CD4-positive, alpha-beta T cell treated with Interleukin-6 at 100 ng/mL for 8 hours (primary cell): Measurements from ENCODE around the gene TULP4.
"Not testable (repeated sequence)": the region's sequence is repeated elsewhere in the genome, so short reads cannot be mapped to it uniquely, and the experiment has no call there.

Experiments used
- DNase-seq: peaks from one replicate; pipeline ENCODE4 v3.0.0-alpha.2; 2020; ENCODE audit warnings: mixed read lengths, low spot score

TULP4 gene

GRCh38 chr6:158391276-158391675 lies 79.0 kb downstream of the TULP4 start:
- DNase-seq = no peak

DNA sequence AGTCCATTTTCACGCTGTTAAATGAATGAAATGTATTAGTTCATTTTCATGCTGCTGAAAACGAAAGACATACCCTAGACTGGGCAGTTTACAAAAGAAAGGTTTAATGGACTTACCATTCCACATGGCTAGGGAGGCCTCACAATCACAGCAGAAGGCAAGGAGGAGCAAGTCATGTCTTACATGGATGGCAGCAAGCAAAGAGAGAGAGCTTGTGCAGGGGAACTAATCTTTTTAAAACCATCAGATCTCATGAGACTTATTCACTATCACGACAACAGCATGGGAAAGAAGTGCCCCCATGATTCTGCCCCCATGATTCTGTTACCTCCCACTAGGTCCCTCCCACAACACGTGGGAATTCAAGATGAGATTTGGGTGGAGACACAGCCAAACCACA lies 79.7 kb downstream of the TULP4 start:
- DNase-seq = not testable (repeated sequence)

DNA sequence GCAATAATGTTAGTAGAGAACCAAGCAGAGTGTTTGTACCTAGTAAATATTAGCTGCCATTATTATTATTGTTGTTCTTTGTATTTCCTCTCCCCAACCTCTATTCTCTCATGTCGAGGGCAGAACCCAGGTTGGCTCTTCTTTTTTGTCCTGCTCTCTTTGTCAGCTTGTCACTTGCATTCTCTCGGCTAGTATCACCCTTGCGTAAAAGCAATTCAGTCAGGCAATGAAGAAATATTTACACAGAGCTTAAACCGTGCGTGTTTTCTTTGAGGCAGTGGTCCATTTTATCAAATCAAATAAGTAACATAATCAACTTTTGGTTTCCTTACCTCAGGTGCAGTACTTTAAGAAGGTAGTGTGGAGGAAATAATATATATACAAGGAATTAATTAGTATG lies 83.9 kb downstream of the TULP4 start:
- DNase-seq = no peak

GRCh38 chr6:158397578-158397977 lies 85.3 kb downstream of the TULP4 start:
- no peak for DNase-seq

GRCh38 chr6:158398252-158399024 lies 86.2 kb downstream of the TULP4 start:
- DNase-seq = no peak

- no peak for DNase-seq
These were observed 86.9 kb downstream of the TULP4 start for GRCh38 chr6:158399040-158399700.

- DNase-seq = no peak
These were observed 89.9 kb downstream of the TULP4 start for GRCh38 chr6:158402184-158402583.

DNA sequence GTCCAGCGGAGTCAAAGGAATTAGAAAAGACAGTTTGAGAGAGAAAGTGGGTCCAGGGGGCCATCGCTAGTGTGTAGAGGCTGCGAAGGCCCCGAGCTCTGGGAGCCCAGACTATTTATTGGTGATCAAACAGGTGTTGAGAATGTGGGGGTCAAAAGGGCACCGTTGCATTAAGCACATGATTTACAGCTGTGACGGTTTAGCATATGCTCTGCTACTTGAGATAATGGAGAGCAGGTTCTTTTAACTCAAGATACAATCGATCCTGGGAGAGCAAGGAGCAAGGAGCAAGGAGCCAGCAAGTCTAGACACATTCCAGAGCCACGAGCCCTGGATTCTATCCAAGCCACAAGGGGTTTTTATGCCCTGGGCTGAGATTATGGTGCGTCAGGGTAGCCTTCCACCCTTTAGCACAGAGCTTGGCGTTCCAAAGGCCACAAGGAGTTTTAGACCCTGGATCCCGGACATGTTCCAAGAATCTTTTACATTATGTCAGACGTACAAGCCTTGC lies 93.1 kb downstream of the TULP4 start:
- DNase-seq = not testable (repeated sequence)

GRCh38 chr6:158405933-158406332 lies 93.7 kb downstream of the TULP4 start:
- no peak for DNase-seq

- no peak for DNase-seq
These were observed 94.5 kb downstream of the TULP4 start for GRCh38 chr6:158406736-158407135.

GRCh38 chr6:158408013-158408412 lies 95.7 kb downstream of the TULP4 start:
- DNase-seq = no peak

GRCh38 chr6:158408552-158409130 lies 96.4 kb downstream of the TULP4 start:
- no peak for DNase-seq

GRCh38 chr6:158409451-158409850 lies 97.2 kb downstream of the TULP4 start:
- DNase-seq = no peak

DNA sequence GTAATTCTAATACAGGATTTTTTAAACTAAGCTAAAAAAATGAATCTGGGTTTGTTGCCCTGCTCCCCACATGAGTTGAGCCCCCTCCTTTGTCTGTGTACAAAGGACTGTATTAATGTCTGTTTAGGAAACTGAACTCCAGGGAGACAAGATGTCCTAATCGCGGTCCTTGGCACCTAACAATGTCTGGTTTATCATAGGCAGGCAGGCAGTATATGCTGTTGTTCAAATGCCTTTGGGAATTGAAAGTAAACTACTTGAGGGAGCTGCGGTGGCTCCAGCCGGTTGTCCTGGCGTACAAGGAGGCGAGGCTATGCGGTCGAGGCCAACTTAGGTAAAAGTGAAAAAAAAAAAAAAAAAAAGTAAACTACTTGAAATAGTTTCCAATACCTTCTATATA lies 98.5 kb downstream of the TULP4 start:
- DNase-seq = no peak

DNA sequence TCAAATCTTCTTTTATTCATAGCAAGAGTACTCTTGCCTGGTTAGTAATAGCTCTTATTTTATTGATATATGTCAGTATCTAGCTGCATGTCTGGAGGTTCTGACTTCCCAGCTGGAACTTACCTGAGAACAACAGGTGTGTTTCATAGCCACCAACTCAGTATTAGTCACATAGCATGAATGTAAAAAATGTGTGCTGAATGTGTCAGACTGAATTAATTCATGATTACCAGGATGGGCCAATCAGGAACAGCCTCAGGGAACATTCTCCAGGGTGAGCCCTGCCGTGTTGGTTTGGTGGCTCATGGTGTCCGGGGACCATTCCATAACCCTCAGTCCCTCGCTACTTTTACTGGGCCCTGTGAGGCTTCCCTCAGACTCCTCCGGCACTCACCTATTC lies 99.7 kb downstream of the TULP4 start:
- DNase-seq = no peak

DNA sequence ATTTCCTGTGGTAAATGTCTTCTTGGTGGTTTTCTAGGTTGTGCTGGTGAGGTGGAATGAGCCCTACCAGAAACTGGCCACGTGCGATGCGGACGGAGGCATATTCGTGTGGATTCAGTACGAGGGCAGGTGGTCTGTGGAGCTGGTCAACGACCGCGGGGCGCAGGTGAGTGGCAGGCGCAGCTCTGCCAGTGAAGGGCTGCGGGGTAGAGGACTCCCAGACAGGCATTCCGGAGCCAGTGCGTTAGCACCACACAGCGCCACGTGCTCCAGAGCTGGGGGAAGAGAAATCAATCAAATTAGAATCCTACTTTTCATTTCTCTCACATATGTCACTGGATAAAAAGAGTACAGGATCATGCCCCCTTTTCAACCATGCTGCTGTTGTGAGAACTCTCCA lies 100.8 kb downstream of the TULP4 start:
- DNase-seq = no peak

DNA sequence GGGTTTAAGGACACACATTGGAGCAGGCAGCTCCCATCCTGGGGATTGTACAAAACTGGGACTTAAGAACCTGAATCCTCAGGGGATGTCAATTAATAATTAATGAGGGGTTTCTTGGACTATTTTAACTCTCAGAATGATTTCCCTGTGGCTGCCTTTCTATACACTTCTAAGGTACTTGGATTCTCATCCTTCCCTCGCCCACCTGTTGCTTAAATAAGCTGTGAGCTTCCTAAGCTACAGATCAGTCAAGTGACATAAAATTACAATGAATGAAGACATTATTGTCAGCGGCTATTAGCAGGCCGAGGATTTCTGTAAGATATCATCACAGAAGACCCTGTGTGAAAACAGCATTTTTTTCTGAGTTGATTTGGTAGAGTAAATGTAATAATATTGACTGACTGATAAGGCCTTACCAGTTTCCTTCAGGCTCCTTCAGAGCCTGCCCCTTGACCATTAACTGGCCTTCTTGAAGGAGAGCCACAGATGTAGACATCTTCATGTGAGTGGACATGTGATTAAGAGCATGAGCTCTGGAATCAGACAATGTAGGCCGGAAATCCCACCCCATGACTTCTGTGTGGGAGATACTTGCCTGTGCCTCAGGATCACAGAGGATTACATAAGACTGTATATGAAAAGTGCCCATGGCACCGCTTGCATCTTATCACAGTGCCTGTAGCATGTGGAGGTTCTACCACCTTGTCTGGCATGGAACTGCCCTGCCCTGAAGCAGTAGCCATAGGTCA lies 101.7 kb downstream of the TULP4 start:
- DNase-seq = no peak

GRCh38 chr6:158414851-158415262 lies 102.6 kb downstream of the TULP4 start:
- no peak for DNase-seq

GRCh38 chr6:158415666-158416065 lies 103.4 kb downstream of the TULP4 start:
- DNase-seq = no peak

- no peak for DNase-seq
These were observed 104.9 kb downstream of the TULP4 start for GRCh38 chr6:158416883-158417759.

DNA sequence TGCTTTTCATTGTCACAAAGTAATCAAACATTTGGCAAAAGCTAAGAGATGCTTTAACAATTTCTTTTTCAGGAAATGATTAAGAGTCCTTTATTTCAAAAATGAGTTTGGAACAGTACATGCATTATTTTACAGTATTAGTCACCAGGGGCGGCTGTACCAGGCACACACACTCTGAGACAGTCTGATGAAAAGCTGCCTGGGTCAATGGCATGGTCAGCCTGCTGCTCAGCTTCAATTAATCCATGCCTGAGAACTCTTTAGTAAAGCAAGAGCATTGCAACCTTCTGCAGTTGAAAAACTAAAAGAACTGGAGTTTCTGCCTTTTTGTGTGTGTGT lies 105.5 kb downstream of the TULP4 start:
- DNase-seq = no peak

- DNase-seq = no peak
These were observed 106.2 kb downstream of the TULP4 start for GRCh38 chr6:158418501-158418900.
